Measurements from ENCODE around the gene RYR3.

GRCh38 chr15:33623010-33623409 is 312.2 kb downstream of the RYR3 start:
- TF ChIP-seq ZBTB21 (tag by site-specific recombination; IDR thresholded peaks at IDR 0.05) (no peak), CTCF (tag by site-specific recombination; IDR thresholded peaks at IDR 0.05) (no peak), ZBTB8A (tag by site-specific recombination; IDR thresholded peaks at IDR 0.05) (no peak), ZNF585B (tag by site-specific recombination; IDR thresholded peaks at IDR 0.05) (no peak), ATF2 (tag by site-specific recombination; IDR thresholded peaks at IDR 0.05; ENCODE audit: low read depth) (no peak), KLF8 (tag by site-specific recombination; IDR thresholded peaks at IDR 0.05) (no peak)

All from HEK293 (cell line).